GM18526 (cell line): ENCODE results near the gene ACADVL.

Experiments used
- POLR2A ChIP-seq: IDR thresholded peaks from 3 replicates; pipeline ENCODE4 v1.6.1; 2011; ENCODE audit not compliant: insufficient read length; ENCODE audit errors: extremely low read depth

ACADVL gene

GRCh38 chr17:7184647-7185046, 35.1 kb upstream of the ACADVL start:
- no peak for TF ChIP-seq POLR2A

GRCh38 chr17:7186241-7186640, 33.5 kb upstream of the ACADVL start:
- no peak for TF ChIP-seq POLR2A

- TF ChIP-seq POLR2A: no peak
Measured at GRCh38 chr17:7190276-7190917, 29.3 kb upstream of the ACADVL start.

- TF ChIP-seq POLR2A: no peak
Measured at GRCh38 chr17:7191069-7191468, 28.7 kb upstream of the ACADVL start.

GRCh38 chr17:7191571-7192270, 28.0 kb upstream of the ACADVL start:
- no peak for TF ChIP-seq POLR2A

GRCh38 chr17:7192271-7192937, 27.3 kb upstream of the ACADVL start:
- TF ChIP-seq POLR2A: no peak

- no peak for TF ChIP-seq POLR2A
Measured at GRCh38 chr17:7195971-7196370, 23.8 kb upstream of the ACADVL start.

GRCh38 chr17:7196651-7197401, 22.9 kb upstream of the ACADVL start:
- TF ChIP-seq POLR2A: no peak

- no peak for TF ChIP-seq POLR2A
Measured at GRCh38 chr17:7203391-7203790, 16.3 kb upstream of the ACADVL start.

- TF ChIP-seq POLR2A: no peak
Measured at GRCh38 chr17:7204336-7204735, 15.4 kb upstream of the ACADVL start.

- TF ChIP-seq POLR2A: no peak
Measured at GRCh38 chr17:7204828-7205461, 14.8 kb upstream of the ACADVL start.

- no peak for TF ChIP-seq POLR2A
Measured at GRCh38 chr17:7205561-7205960, 14.2 kb upstream of the ACADVL start.

- TF ChIP-seq POLR2A: no peak
Measured at GRCh38 chr17:7207120-7208001, 12.4 kb upstream of the ACADVL start.

- no peak for TF ChIP-seq POLR2A
Measured at GRCh38 chr17:7208027-7208571, 11.6 kb upstream of the ACADVL start.
